GM21360 (cell line): ENCODE results near the gene RGL2.
A peak's percentile ranks its signal among the peaks of the same experiment; 100 is the strongest.
"Not testable (repeated sequence)": the region's sequence is repeated elsewhere in the genome, so short reads cannot be mapped to it uniquely, and the experiment has no call there.

Experiments used
- ATAC-seq: cut with Tn5 transposase; IDR thresholded peaks from one replicate; pipeline ENCODE4 v1.9.1; 2021; ENCODE audit warnings: mild to moderate bottlenecking, moderate library complexity; ENCODE audit not compliant: unreplicated experiment

Gene RGL2

GRCh38 chr6:33294086-33294823 is 4.5 kb downstream of the RGL2 start:
- no peak for ATAC-seq

- no peak for ATAC-seq
These were observed 5.6 kb downstream of the RGL2 start for GRCh38 chr6:33292996-33293682.

- no peak for ATAC-seq
These were observed 8.3 kb downstream of the RGL2 start for GRCh38 chr6:33290459-33290858.

- no peak for ATAC-seq
These were observed 8.9 kb downstream of the RGL2 start for GRCh38 chr6:33289784-33290315.

GRCh38 chr6:33288921-33289783 is 9.6 kb downstream of the RGL2 start, which contains the start of the genes PFDN6 and WDR46:
Gene PFDN6, plus strand, starts transcription at chr6:33289601. Its CDS starts 256 bp downstream, at chr6:33289857.
Gene WDR46, minus strand, starts transcription at chr6:33289239. Its CDS starts 69 bp downstream, at chr6:33289170.
- peak; percentile 69 for ATAC-seq

DNA sequence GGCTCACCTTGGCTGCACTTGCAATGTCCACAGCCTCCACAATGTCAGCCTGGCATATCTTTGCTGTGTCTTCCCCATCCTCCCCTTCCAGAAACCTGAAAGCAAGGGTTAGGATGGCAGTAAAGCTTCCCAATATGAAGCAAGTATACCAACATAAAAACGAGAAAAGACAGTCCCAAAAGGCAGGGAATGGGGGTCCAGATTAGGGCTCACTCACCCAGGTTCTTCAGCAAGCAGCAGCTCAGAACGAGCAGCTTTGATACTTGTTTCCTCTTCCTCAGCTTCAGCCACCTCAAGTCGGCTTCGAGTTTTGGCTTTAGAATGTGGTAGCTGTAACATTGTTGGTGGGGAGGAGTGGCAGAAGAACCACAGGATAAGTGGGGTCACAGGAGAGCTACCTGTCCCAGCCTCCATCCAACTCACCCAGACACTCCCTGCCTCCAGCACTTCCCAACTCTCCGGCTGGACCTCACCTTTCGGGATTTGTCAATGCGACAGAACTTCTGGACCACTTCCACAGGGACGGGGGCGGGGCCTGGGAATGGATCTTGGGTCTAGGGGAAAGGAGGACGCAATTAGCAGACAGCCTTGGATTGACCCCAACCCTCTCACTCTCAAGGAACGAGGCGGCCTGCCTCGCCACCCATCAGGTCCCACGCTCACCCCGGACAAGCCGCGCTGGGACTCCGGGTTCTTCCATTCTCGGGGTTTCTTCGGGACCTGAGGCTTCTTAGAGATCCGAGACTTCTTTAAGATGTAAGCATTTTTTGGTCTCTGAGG is 10.4 kb downstream of the RGL2 start:
- no peak for ATAC-seq

DNA sequence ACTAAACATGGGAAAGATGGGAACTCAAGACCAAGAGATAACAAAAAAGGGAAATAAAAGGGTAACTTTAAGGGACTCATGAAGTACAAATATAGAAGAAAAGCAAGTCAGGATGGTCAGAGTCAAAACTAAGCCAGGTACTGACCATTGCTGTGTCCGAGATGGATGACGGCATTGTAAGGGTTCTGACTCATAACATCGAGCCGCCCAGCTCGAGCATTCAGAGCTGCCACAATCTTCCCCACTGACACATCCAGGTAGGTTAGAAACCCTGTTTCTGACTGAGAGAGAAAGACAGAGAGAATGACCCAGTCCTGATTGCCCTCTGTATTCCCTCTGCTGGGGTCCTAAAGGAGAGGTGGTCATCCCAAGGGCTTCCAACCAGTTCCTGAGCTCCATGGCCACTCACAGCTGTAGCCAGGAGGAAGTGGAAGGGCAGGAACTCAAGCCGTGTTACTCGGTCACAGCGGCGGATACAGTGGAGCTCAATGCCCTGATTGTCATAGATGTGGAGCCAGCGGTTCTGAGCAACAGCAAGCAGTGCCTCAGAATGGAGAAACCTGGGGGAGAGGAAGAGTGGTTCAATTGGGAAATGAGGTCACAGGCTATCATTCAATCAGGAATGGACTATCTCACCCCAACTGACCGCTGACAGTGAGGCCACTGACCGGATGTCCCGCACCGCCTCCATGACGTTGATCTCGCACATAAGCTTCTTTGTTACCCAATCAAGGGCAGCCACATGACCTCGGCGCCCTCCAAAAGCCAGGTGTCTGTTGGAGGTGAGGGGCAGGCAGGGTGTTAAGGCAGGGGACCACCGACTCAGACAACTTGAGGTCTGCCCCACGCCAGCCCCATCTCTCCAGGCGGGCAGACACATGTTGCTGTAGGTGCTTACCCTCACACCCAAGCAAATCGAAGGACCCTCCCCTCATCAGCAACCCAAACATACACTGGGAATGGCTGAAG is 11.5 kb downstream of the RGL2 start:
- no peak for ATAC-seq

GRCh38 chr6:33285214-33285613 is 13.5 kb downstream of the RGL2 start:
- not testable (repeated sequence) for ATAC-seq

GRCh38 chr6:33280539-33280938 is 18.2 kb downstream of the RGL2 start:
- no peak for ATAC-seq

GRCh38 chr6:33279971-33280511 is 18.7 kb downstream of the RGL2 start:
- no peak for ATAC-seq

DNA sequence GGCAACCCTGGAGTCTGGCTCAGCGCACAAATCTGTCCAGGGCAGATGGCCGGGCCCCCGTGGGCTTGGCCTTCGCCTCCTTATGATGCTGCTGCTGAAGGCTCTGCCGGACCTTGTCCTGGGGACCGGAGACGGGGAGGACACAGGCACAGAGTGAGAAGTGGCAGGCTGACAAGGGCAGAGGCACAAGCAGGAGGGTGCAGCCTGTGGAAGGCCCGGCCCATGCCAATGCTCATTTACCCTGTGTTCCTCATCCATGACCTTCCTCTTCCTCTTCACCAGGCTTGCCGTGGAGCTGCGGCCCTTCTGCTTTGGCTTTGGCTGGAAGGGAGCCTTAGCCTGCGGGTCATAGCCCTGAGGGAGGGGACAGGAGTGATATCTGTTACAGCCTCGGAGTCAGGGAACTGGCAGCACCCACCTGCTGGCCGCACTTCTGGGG is 19.5 kb downstream of the RGL2 start:
- no peak for ATAC-seq

- ATAC-seq, result no peak
These were observed 19.9 kb downstream of the RGL2 start for GRCh38 chr6:33278810-33279209.

- no peak for ATAC-seq
These were observed 20.4 kb downstream of the RGL2 start for GRCh38 chr6:33278392-33278741.

DNA sequence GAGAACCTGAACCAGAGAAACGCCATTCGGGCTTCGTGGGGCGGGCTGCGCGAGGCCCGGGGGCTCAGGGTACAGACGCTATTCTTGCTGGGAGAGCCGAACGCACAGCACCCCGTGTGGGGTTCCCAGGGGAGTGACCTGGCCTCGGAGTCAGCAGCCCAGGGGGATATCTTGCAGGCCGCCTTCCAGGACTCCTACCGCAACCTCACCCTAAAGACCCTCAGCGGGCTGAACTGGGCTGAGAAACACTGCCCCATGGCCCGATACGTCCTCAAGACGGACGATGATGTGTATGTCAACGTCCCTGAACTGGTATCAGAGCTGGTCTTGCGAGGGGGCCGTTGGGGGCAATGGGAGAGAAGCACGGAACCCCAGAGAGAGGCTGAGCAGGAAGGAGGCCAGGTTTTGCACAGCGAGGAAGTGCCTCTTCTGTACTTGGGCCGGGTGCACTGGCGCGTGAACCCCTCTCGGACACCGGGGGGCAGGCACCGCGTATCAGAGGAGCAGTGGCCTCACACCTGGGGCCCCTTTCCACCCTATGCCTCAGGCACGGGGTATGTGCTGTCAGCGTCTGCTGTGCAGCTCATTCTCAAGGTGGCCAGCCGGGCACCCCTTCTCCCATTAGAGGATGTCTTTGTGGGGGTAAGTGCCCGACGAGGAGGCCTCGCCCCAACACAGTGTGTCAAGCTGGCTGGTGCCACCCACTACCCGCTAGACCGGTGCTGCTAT is 20.9 kb downstream of the RGL2 start:
- ATAC-seq, result no peak

GRCh38 chr6:33276864-33277662 is 21.7 kb downstream of the RGL2 start, which contains the start of gene B3GALT4:
Gene B3GALT4, plus strand, starts transcription at chr6:33277123. Its CDS starts 297 bp downstream, at chr6:33277420.
- peak; percentile 50 for ATAC-seq

GRCh38 chr6:33276581-33276863 is 22.2 kb downstream of the RGL2 start:
- ATAC-seq, result no peak

DNA sequence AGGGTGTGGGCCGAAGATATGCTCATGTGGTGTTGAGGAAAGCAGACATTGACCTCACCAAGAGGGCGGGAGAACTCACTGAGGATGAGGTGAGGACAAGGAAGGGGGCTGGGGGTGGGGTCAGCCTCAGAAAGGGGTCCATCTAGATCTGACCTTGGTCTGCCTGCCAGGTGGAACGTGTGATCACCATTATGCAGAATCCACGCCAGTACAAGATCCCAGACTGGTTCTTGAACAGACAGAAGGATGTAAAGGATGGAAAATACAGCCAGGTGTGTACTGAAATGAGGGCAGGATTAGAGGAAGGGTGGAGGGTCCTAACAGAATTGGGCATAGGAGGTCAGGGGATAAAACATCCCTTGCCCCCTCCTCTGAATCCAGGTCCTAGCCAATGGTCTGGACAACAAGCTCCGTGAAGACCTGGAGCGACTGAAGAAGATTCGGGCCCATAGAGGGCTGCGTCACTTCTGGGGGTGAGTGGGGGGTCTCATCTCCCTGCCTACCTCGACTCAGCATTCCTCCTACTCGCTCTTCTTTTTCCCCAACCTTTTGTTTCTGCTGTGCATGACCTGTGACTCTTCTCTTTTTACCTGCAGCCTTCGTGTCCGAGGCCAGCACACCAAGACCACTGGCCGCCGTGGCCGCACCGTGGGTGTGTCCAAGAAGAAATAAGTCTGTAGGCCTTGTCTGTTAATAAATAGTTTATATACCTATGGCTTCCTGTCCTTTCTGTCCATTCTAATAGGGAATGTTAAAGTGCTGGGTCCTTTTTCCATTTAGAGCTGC is 22.8 kb downstream of the RGL2 start:
- not testable (repeated sequence) for ATAC-seq
